Stimulated activated CD8-positive, alpha-beta memory T cell treated with anti-CD3 and anti-CD28 coated beads, Interleukin-2, amount 100 ng/mL, for 48 hours (primary cell): ENCODE measurements around the gene HLA-E.
"Not testable (repeated sequence)": the region's sequence is repeated elsewhere in the genome, so short reads cannot be mapped to it uniquely, and the experiment has no call there.

Experiments used
- DNase-seq, 2 donors: peaks; one replicate each; pipeline ENCODE4 v3.0.0-alpha.2; 2020; ENCODE audit warnings: low read depth in 2 of 2

The HLA-E gene

GRCh38 chr6:30481211-30481964 lies 7.9 kb upstream of the HLA-E start:
- DNase-seq: no peak

- DNase-seq: peak; percentile 64 to 75
Observed at GRCh38 chr6:30481965-30482644, 7.2 kb upstream of the HLA-E start.

DNA sequence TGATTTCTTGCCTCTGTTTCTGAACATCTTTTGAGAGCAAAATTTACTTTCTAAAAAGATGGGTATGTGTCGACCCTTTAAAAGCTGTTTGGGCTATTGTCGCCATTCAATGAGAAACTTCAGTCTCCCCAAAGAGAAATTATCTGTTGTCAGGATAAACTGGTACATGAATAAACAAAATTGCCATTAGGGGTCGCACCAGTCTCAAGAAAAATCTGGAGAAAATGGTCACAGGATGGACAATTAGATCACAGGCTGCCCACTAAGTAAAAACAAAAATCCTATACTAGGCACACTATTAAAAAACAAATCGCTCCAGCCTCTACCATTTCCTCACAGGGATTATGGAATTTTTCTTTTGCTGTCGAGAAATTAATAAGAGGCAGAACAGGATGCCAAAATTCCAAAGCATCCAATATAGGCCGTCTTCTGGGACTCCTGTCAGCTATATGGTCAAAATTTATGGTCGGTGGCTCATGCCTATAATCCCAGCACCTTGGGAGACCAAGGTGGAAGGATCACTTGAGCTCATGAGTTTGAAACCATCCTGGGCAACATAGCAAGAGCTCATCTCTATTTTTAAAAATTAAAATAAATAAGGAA lies 5.5 kb upstream of the HLA-E start:
- DNase-seq: no peak

GRCh38 chr6:30485236-30485635 lies 4.1 kb upstream of the HLA-E start:
- no peak for DNase-seq

DNA sequence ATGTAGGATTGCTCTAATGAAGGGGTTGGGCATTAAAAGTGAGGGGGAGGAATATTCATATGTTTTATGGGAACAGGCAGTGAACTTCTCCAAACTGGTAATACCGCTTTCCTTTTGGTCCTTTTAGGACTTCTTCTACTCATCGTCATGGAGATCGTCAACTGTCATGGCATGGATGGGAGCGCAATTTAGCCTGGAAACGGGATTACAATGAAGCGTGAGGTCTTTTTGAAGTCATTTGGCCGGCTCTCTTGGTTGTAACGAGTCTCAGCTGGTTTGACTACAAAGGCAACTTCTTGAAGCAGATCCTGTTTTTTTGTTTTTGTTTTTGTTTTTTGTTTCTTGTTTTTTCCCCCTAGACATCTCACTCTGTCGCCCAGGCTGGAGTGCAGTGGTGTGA lies 1.4 kb upstream of the HLA-E start:
- no peak for DNase-seq

DNA sequence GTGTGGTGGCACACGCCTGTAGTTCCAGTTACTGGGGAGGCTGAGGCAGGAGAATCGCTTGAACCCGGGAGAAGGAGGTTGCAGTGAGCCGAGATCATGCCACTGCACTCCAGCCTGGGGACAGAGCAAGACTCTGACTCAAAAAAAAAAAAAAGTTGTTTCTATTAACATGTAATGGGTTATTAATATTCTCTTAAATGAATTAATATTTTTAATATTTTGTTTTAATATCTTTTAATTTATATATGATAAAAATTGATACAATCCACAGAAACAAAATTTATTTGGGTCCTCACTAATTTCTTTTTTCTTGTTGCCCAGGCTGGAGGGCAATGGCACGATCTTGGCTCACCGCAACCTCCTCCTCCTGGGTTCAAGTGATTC lies 620 bp upstream of the HLA-E start:
- DNase-seq: not testable (repeated sequence)

- DNase-seq: peak; percentile 77 to 81
Observed at GRCh38 chr6:30490026-30490876, 942 bp downstream of the HLA-E start.

DNA sequence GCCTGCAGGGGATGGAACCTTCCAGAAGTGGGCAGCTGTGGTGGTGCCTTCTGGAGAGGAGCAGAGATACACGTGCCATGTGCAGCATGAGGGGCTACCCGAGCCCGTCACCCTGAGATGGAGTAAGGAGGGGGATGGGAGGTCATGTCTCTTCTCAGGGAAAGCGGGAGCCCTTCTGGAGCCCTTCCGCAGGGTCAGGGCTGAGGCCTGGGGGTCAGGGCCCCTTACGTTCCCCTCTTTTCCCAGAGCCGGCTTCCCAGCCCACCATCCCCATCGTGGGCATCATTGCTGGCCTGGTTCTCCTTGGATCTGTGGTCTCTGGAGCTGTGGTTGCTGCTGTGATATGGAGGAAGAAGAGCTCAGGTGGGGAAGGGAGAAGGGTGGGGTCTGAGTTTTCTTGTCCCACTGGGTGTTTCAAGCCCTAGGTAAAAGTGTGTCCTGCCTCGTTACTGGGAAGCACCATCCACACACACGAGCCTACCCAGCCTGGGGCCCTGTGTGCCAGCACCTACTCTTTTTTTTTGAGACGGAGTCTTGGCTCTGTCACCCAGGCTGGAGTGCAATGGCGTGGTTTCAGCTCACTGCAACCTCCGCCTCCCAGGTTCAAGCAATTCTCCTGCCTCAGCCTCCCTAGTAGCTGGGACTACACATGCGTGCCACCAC lies 2.1 kb downstream of the HLA-E start:
- not testable (repeated sequence) for DNase-seq

- no peak for DNase-seq
Observed at GRCh38 chr6:30491991-30492952, 3.0 kb downstream of the HLA-E start.

- no peak for DNase-seq
Observed at GRCh38 chr6:30493643-30494250, 4.4 kb downstream of the HLA-E start.

GRCh38 chr6:30494291-30494861 lies 5.1 kb downstream of the HLA-E start:
- no peak for DNase-seq

DNA sequence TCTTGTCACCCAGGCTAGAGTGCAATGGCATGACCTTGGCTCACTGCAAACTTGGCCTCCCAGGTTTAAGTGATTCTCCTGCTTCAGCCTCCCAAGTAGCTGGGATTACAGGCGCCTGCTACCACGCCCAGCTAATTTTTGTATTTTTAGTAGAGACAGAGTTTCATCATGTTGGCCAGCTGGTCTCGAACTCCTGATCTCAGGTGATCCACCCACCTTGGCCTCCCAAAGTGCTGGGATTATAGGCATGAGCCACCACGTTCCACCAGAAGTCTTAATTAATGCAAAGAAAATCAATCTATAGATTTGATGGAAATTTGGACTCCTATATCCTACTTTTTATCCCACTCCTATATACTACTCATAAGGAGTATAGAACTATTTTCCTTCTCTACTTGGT lies 5.8 kb downstream of the HLA-E start:
- DNase-seq: not testable (repeated sequence)

GRCh38 chr6:30495993-30496392 lies 6.7 kb downstream of the HLA-E start:
- DNase-seq: no peak

- DNase-seq: not testable (repeated sequence)
Observed at GRCh38 chr6:30497261-30497599, 7.9 kb downstream of the HLA-E start.

GRCh38 chr6:30497714-30498113 lies 8.4 kb downstream of the HLA-E start:
- no peak for DNase-seq

GRCh38 chr6:30498705-30499104 lies 9.4 kb downstream of the HLA-E start:
- not testable (repeated sequence) for DNase-seq

DNA sequence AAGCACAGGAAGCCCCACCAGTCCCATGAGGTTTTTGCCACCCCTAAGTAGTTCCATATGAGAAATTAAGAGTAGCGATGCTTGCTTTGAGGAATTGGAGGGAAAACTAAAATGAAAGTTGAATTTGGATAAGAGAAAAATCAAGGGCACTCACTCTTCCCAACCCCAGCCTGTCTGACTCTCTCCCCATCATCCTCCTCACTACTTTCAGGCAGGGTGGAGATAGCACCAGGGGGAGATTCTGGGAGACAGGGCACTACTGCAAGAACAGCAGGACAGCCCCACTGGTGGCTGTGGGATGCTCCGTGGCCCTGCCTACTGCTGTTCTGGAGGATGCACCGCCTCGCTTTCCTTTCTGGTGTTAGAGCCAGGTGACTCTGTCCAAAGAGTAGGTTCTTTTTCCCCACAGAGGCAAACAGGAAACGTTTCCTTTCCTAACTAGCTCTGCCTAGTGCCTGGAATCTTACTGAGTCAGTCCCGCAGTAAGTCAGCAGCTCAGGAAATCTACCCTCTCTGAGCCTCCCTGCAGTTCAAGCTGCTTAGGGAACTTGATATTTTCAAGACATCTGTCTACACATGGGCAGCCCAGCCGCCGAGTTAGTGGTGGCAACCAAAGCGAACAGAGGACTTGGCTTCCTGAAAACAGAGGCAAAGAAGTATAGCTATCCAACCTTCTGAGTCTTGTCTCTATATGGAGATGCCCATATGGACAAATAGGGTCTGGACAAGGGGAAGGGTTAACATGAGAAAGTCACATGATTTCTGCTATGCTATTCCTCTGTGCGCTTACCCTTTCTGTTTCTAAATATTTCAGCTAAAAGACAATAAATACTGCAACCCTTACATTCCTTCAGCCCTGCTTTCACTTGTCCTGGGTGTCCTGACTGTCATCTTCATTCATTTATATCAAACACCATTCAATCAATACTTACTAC lies 11.4 kb downstream of the HLA-E start:
- DNase-seq: no peak
